ENCODE data around the gene NTSR1.

The NTSR1 gene

GRCh38 chr20:62693524-62693922 is 15.1 kb upstream of the NTSR1 start:
- Histone ChIP-seq H3K9me3 (ENCODE audit: control insufficient read depth in 1 of 2, low read length in 2 of 2) (no peaks in the 10 kb centered on the region), H3K9ac (ENCODE audit: low read depth in 1 of 2, low read length in 2 of 2) (no peak overlapping the region), H3K4me3 (ENCODE audit: low read depth in 1 of 2, low read length in 2 of 2) (no peak overlapping the region), H3K27me3 (ENCODE audit: control insufficient read depth in 1 of 2, insufficient read depth in 2 of 2, low read length in 2 of 2) (peaks cover 5 to 16% of the 10 kb centered on the region in 2 donors), H3K27ac (ENCODE audit: low read depth, low read length) (no peak overlapping the region), H3K4me1 (ENCODE audit: control insufficient read depth in 1 of 2, insufficient read depth in 2 of 2, low read length in 2 of 2) (no peaks in the 10 kb centered on the region), H3K36me3 (ENCODE audit: control insufficient read depth in 1 of 2, insufficient read depth in 2 of 2, low read length in 2 of 2) (no peaks in the 10 kb centered on the region)

- Histone ChIP-seq H3K9ac (ENCODE audit: low read depth in 1 of 2, low read length in 2 of 2) (no peak overlapping the region), H3K4me1 (ENCODE audit: control insufficient read depth in 1 of 2, insufficient read depth in 2 of 2, low read length in 2 of 2) (no peaks in the 10 kb centered on the region), H3K27ac (ENCODE audit: low read depth, low read length) (no peak overlapping the region), H3K4me3 (ENCODE audit: low read depth in 1 of 2, low read length in 2 of 2) (no peak overlapping the region), H3K27me3 (ENCODE audit: control insufficient read depth in 1 of 2, insufficient read depth in 2 of 2, low read length in 2 of 2) (peaks cover 5 to 16% of the 10 kb centered on the region in 2 donors), H3K36me3 (ENCODE audit: control insufficient read depth in 1 of 2, insufficient read depth in 2 of 2, low read length in 2 of 2) (no peaks in the 10 kb centered on the region), H3K9me3 (ENCODE audit: control insufficient read depth in 1 of 2, low read length in 2 of 2) (no peaks in the 10 kb centered on the region)
Observed at GRCh38 chr20:62694106-62694505, 14.5 kb upstream of the NTSR1 start.

DNA sequence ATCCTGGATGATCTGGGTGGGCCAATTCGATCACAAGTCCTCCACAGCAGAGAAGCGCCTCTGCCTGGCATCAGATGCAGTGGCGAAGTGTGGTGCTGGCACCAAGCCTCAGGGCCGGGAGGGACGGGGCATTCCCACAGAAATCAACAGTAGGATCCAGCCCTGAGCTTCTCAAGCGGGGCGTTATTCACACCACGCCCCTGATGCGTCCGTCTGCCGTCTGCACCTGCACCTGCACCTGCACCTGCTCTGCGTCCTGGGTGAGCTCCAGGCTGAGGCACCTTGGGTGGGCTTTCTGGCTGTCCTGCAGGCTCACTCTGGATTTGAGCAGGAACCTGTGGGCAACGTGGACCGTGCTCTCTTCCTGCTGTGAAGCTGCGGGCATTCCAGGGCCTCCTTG is 13.8 kb upstream of the NTSR1 start:
- no peak overlapping the region for H3K9ac ChIP-seq (ENCODE audit: low read depth in 1 of 2, low read length in 2 of 2)
- H3K4me1 ChIP-seq (ENCODE audit: control insufficient read depth in 1 of 2, insufficient read depth in 2 of 2, low read length in 2 of 2): no peaks in the 10 kb centered on the region
- H3K36me3 ChIP-seq (ENCODE audit: control insufficient read depth in 1 of 2, insufficient read depth in 2 of 2, low read length in 2 of 2): no peaks in the 10 kb centered on the region

GRCh38 chr20:62695448-62696414 is 12.9 kb upstream of the NTSR1 start:
- no peak overlapping the region for H3K27ac ChIP-seq (ENCODE audit: low read depth, low read length)
- H3K27me3 ChIP-seq (ENCODE audit: control insufficient read depth in 1 of 2, insufficient read depth in 2 of 2, low read length in 2 of 2): peaks cover 5 to 16% of the 10 kb centered on the region in 2 donors
- H3K4me1 ChIP-seq (ENCODE audit: control insufficient read depth in 1 of 2, insufficient read depth in 2 of 2, low read length in 2 of 2): no peaks in the 10 kb centered on the region
- no peaks in the 10 kb centered on the region for H3K36me3 ChIP-seq (ENCODE audit: control insufficient read depth in 1 of 2, insufficient read depth in 2 of 2, low read length in 2 of 2)
- H3K9ac ChIP-seq (ENCODE audit: low read depth in 1 of 2, low read length in 2 of 2): no peak overlapping the region
- H3K9me3 ChIP-seq (ENCODE audit: control insufficient read depth in 1 of 2, low read length in 2 of 2): no peaks in the 10 kb centered on the region
- H3K4me3 ChIP-seq (ENCODE audit: low read depth in 1 of 2, low read length in 2 of 2): no peak overlapping the region

More for the DNA sequence above, 13.8 kb upstream of the NTSR1 start:
- no peak overlapping the region for H3K27ac ChIP-seq (ENCODE audit: low read depth, low read length)
- peaks cover 5 to 16% of the 10 kb centered on the region in 2 donors for H3K27me3 ChIP-seq (ENCODE audit: control insufficient read depth in 1 of 2, insufficient read depth in 2 of 2, low read length in 2 of 2)
- H3K9me3 ChIP-seq (ENCODE audit: control insufficient read depth in 1 of 2, low read length in 2 of 2): no peaks in the 10 kb centered on the region
- no peak overlapping the region for H3K4me3 ChIP-seq (ENCODE audit: low read depth in 1 of 2, low read length in 2 of 2)

DNA sequence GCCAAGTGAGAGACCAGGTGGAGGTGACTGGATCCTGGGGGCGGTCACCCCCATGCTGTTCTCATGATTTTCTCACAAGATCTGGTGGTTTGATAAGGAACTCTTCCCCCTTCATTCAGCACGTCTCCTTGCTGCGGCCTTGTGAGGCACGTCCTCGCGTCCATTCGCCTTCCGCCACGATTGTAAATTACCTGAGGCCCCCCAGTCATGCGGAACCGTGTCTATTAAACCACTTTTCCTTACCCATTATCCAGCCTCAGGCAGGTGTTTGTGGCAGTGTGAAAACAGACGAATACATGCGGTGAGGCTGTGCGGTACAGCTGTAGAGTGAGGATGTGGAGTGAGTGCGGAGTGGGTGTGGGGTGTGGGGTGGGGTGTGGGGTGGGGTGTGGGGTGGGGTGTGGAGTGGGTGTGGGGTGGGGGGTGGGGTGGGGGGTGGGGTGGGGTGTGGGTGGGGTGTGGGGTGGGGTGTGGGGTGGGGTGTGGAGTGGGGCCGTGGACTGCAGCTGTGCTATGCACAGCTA is 12.1 kb upstream of the NTSR1 start:
- Histone ChIP-seq H3K27me3 (ENCODE audit: control insufficient read depth in 1 of 2, insufficient read depth in 2 of 2, low read length in 2 of 2) (peaks cover 5 to 16% of the 10 kb centered on the region in 2 donors), H3K4me1 (ENCODE audit: control insufficient read depth in 1 of 2, insufficient read depth in 2 of 2, low read length in 2 of 2) (no peaks in the 10 kb centered on the region), H3K4me3 (ENCODE audit: low read depth in 1 of 2, low read length in 2 of 2) (no peak overlapping the region), H3K27ac (ENCODE audit: low read depth, low read length) (no peak overlapping the region), H3K9me3 (ENCODE audit: control insufficient read depth in 1 of 2, low read length in 2 of 2) (no peaks in the 10 kb centered on the region), H3K36me3 (ENCODE audit: control insufficient read depth in 1 of 2, insufficient read depth in 2 of 2, low read length in 2 of 2) (no peaks in the 10 kb centered on the region), H3K9ac (ENCODE audit: low read depth in 1 of 2, low read length in 2 of 2) (no peak overlapping the region)

GRCh38 chr20:62696989-62697388 is 11.6 kb upstream of the NTSR1 start:
- Histone ChIP-seq H3K9ac (ENCODE audit: low read depth in 1 of 2, low read length in 2 of 2) (no peak overlapping the region), H3K27me3 (ENCODE audit: control insufficient read depth in 1 of 2, insufficient read depth in 2 of 2, low read length in 2 of 2) (peaks cover 5 to 16% of the 10 kb centered on the region in 2 donors), H3K27ac (ENCODE audit: low read depth, low read length) (no peak overlapping the region)

GRCh38 chr20:62697468-62697912 is 11.1 kb upstream of the NTSR1 start:
- Histone ChIP-seq H3K9me3 (ENCODE audit: control insufficient read depth in 1 of 2, low read length in 2 of 2) (no peaks in the 10 kb centered on the region), H3K9ac (ENCODE audit: low read depth in 1 of 2, low read length in 2 of 2) (no peak overlapping the region)

More at GRCh38 chr20:62696989-62697388, 11.6 kb upstream of the NTSR1 start:
- H3K9me3 ChIP-seq (ENCODE audit: control insufficient read depth in 1 of 2, low read length in 2 of 2): no peaks in the 10 kb centered on the region
- no peaks in the 10 kb centered on the region for H3K4me1 ChIP-seq (ENCODE audit: control insufficient read depth in 1 of 2, insufficient read depth in 2 of 2, low read length in 2 of 2)
- no peaks in the 10 kb centered on the region for H3K36me3 ChIP-seq (ENCODE audit: control insufficient read depth in 1 of 2, insufficient read depth in 2 of 2, low read length in 2 of 2)
- no peak overlapping the region for H3K4me3 ChIP-seq (ENCODE audit: low read depth in 1 of 2, low read length in 2 of 2)

DNA sequence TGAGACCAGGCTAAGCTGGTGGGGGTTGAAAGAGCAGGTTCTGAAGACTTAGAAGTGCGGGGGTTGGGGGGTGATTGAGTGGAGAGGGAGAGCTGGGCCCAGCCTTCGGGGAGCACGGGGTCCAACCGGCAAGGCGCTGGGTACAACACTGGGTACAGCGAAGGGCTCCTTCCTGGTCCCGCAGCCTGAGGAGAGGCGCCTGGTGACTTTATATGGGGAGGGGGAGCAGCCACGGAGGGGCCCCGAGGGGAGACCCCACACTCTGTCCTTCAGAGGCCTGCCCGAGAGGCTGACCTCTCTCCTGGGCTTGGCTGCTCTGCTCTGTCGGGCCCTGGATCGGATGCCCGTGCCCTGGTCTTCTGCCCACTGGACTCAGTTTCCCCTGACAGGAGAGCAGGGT is 10.4 kb upstream of the NTSR1 start:
- H3K9me3 ChIP-seq (ENCODE audit: control insufficient read depth in 1 of 2, low read length in 2 of 2): no peaks in the 10 kb centered on the region
- H3K27me3 ChIP-seq (ENCODE audit: control insufficient read depth in 1 of 2, insufficient read depth in 2 of 2, low read length in 2 of 2): peaks cover 5 to 16% of the 10 kb centered on the region in 2 donors
- H3K9ac ChIP-seq (ENCODE audit: low read depth in 1 of 2, low read length in 2 of 2): no peak overlapping the region
- H3K4me3 ChIP-seq (ENCODE audit: low read depth in 1 of 2, low read length in 2 of 2): no peak overlapping the region
- H3K36me3 ChIP-seq (ENCODE audit: control insufficient read depth in 1 of 2, insufficient read depth in 2 of 2, low read length in 2 of 2): no peaks in the 10 kb centered on the region
- H3K4me1 ChIP-seq (ENCODE audit: control insufficient read depth in 1 of 2, insufficient read depth in 2 of 2, low read length in 2 of 2): no peaks in the 10 kb centered on the region
- no peak overlapping the region for H3K27ac ChIP-seq (ENCODE audit: low read depth, low read length)

More at GRCh38 chr20:62697468-62697912, 11.1 kb upstream of the NTSR1 start:
- Histone ChIP-seq H3K4me3 (ENCODE audit: low read depth in 1 of 2, low read length in 2 of 2) (no peak overlapping the region), H3K36me3 (ENCODE audit: control insufficient read depth in 1 of 2, insufficient read depth in 2 of 2, low read length in 2 of 2) (no peaks in the 10 kb centered on the region), H3K27me3 (ENCODE audit: control insufficient read depth in 1 of 2, insufficient read depth in 2 of 2, low read length in 2 of 2) (peaks cover 5 to 16% of the 10 kb centered on the region in 2 donors), H3K27ac (ENCODE audit: low read depth, low read length) (no peak overlapping the region), H3K4me1 (ENCODE audit: control insufficient read depth in 1 of 2, insufficient read depth in 2 of 2, low read length in 2 of 2) (no peaks in the 10 kb centered on the region)

GRCh38 chr20:62699296-62699695 is 9.3 kb upstream of the NTSR1 start:
- H3K4me1 ChIP-seq (ENCODE audit: control insufficient read depth in 1 of 2, insufficient read depth in 2 of 2, low read length in 2 of 2): peaks cover 0 to 4% of the 10 kb centered on the region in 2 donors
- H3K4me3 ChIP-seq (ENCODE audit: low read depth in 1 of 2, low read length in 2 of 2): no peak overlapping the region
- H3K36me3 ChIP-seq (ENCODE audit: control insufficient read depth in 1 of 2, insufficient read depth in 2 of 2, low read length in 2 of 2): no peaks in the 10 kb centered on the region
- no peaks in the 10 kb centered on the region for H3K9me3 ChIP-seq (ENCODE audit: control insufficient read depth in 1 of 2, low read length in 2 of 2)
- peaks cover 5 to 10% of the 10 kb centered on the region in 2 donors for H3K27me3 ChIP-seq (ENCODE audit: control insufficient read depth in 1 of 2, insufficient read depth in 2 of 2, low read length in 2 of 2)
- no peak overlapping the region for H3K27ac ChIP-seq (ENCODE audit: low read depth, low read length)
- no peak overlapping the region for H3K9ac ChIP-seq (ENCODE audit: low read depth in 1 of 2, low read length in 2 of 2)

DNA sequence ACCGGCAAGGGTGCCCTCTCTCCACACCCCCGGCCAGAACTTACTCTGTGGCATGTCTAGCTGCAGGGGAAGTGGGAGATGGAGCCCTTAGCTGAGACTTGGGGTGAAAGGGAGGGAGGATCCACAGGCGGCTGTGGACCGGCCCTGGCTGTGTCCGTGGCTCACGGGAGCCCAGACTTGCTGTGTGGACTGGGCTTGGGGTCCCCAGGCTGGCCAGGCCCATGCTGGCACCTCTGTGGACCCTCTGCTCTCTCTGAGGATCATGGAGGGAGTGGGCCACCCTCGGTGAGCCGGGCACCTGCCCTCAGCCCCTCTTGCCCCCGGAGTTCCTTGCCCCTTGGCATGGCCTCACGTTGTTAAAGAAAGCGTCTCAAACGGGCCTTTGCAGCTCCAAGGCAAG is 8.9 kb upstream of the NTSR1 start:
- no peaks in the 10 kb centered on the region for H3K36me3 ChIP-seq (ENCODE audit: control insufficient read depth in 1 of 2, insufficient read depth in 2 of 2, low read length in 2 of 2)
- peaks cover 5 to 7% of the 10 kb centered on the region in 2 donors for H3K27me3 ChIP-seq (ENCODE audit: control insufficient read depth in 1 of 2, insufficient read depth in 2 of 2, low read length in 2 of 2)
- no peak overlapping the region for H3K4me3 ChIP-seq (ENCODE audit: low read depth in 1 of 2, low read length in 2 of 2)
- no peaks in the 10 kb centered on the region for H3K9me3 ChIP-seq (ENCODE audit: control insufficient read depth in 1 of 2, low read length in 2 of 2)
- no peak overlapping the region for H3K9ac ChIP-seq (ENCODE audit: low read depth in 1 of 2, low read length in 2 of 2)
- H3K4me1 ChIP-seq (ENCODE audit: control insufficient read depth in 1 of 2, insufficient read depth in 2 of 2, low read length in 2 of 2): peaks cover 0 to 9% of the 10 kb centered on the region in 2 donors
- no peak overlapping the region for H3K27ac ChIP-seq (ENCODE audit: low read depth, low read length)
